Mammary epithelial cell (primary cell): ENCODE measurements around the gene DNAL4.

Source experiments
- EZH2 ChIP-seq: IDR thresholded peaks from 2 replicates; pipeline ENCODE4 v1.6.1; 2012; ENCODE audit warnings: low read length, inconsistent platforms, borderline replicate concordance
- TF ChIP-seq, protein P1 (sequence below), 2 donors: IDR thresholded peaks in 1 of 2; conservative IDR thresholded peaks in 1 of 2; 2 replicates each; pipeline ENCODE4 v1.5.1; 2011 to 2012; ENCODE audit warnings: inconsistent platforms in 2 of 2, low read length in 2 of 2, mild to moderate bottlenecking in 2 of 2, control low read depth in 1 of 2, low read depth in 1 of 2; ENCODE audit not compliant: insufficient read depth in 1 of 2; ENCODE audit errors: extremely low read depth in 1 of 2

DNA sequence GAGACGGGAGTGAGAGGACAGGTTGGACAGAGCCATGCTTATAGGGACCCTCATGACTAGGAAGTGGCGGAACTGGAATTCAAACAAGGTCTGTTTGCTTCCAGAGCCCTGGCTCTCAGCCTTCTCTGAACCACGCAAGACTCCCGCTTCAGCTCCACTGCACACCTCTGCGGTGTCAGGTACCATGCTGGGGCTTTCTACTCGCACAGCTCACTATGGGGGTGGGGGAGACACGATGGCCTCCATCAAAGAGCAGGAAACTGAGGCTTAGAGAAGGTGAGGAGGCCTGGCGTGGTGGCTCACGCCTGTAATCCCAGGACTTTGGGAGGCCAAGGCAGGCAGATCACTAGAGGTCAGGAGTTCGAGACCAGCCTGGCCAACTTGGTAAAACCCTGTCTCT, 52.4 kb downstream of the DNAL4 start:
- TF ChIP-seq, protein P1, sequence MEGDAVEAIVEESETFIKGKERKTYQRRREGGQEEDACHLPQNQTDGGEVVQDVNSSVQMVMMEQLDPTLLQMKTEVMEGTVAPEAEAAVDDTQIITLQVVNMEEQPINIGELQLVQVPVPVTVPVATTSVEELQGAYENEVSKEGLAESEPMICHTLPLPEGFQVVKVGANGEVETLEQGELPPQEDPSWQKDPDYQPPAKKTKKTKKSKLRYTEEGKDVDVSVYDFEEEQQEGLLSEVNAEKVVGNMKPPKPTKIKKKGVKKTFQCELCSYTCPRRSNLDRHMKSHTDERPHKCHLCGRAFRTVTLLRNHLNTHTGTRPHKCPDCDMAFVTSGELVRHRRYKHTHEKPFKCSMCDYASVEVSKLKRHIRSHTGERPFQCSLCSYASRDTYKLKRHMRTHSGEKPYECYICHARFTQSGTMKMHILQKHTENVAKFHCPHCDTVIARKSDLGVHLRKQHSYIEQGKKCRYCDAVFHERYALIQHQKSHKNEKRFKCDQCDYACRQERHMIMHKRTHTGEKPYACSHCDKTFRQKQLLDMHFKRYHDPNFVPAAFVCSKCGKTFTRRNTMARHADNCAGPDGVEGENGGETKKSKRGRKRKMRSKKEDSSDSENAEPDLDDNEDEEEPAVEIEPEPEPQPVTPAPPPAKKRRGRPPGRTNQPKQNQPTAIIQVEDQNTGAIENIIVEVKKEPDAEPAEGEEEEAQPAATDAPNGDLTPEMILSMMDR (conservative IDR thresholded peaks at IDR 0.05 in 1 of 2, IDR thresholded peaks at IDR 0.05 in 1 of 2; ENCODE audit: extremely low read depth in 1 of 2, insufficient read depth in 1 of 2, low read depth in 1 of 2, low read length in 2 of 2): no peak
- TF ChIP-seq EZH2: no peak
